Stimulated activated naive CD4-positive, alpha-beta T cell treated with Interleukin-2 at 50 U/mL for 16 hours (primary cell): Measurements from ENCODE around the gene YIPF6.
"Not testable (repeated sequence)": the region's sequence is repeated elsewhere in the genome, so short reads cannot be mapped to it uniquely, and the experiment has no call there.

Source experiments
- DNase-seq: peaks from one replicate; lab custom pipeline; 2025; lab: John Stamatoyannopoulos, UW

Gene YIPF6

GRCh38 chrX:68506649-68507048 is 7.8 kb downstream of the YIPF6 start:
- DNase-seq = no peak

DNA sequence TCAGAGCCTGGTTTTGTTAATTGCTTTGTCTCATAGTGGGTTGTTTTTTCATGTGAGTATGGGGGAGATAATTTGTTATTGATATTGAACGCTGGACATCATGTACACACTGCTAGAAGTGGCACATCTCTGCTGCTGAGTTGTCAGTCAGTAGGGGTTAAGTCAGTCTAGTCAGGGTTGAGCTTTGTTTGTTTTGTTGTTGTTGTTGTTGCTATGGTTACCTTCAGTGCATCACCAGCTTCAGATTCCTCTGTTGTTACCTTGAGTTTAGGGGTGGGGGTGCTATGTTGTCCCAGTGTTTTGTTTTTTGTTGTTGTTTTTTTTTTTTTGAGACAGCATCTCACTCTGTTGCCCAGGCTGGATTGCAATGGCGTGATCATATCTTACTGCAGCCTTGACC is 9.9 kb downstream of the YIPF6 start:
- DNase-seq = no peak

DNA sequence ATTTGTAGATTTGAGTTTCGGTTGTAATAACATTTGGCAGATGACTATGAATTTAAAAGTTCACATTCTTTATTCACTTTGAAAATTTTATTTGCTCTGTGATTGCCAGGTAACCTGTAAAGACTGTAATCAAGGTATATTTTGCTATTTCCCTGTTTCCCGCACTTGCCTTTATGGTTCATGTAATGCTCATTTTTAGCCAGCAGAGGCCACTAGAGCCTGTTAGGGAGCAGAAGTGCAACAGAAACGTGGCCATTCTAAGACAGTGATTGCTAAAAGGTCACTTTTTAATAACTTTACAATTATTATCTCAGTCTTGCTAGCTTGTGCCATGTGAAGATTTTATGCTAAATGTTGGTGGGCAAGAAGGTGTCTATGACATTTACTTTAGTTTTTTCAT is 12.4 kb downstream of the YIPF6 start:
- peak; percentile 3 for DNase-seq

GRCh38 chrX:68524680-68525079 is 25.8 kb downstream of the YIPF6 start:
- DNase-seq = not testable (repeated sequence)

- DNase-seq = no peak
These were observed 34.1 kb downstream of the YIPF6 start for GRCh38 chrX:68532831-68533533.

GRCh38 chrX:68533656-68534055 is 34.8 kb downstream of the YIPF6 start:
- DNase-seq = no peak

DNA sequence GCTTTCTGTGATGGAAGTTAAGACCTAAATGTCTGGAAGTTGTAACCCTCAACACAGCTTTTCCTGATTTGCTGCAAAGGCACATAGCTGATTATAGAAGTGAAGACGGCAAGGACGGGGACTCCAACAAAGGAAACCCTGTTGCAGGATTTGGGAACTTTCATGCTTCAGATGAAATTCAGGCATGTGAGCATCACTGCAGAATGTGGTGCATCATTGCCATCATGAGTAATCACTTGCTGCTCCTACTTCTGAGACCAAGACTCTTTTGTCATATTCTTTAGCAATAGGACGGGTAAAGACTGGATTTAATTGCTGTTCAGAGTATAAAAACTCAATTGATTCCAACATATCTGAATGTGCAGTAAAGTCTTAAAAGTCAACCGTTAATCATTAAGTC is 35.8 kb downstream of the YIPF6 start:
- no peak for DNase-seq

DNA sequence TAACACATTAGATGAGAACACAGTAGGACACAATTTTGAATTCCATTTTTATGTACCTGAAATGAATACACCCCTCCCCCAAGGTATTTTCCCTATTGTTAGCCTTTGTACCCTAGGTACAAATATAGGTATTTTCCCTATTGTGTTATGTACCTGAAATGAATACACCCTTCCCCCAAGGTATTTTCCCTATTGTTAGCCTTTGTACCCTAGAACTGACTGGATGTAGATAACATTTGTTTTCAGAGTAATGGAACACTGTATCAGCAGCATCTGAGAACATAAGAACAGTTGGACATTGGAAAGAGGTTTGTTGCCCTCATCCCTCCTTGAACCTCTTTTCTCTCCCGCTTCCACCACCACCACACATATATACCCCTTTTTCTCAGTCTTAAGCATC is 37.6 kb downstream of the YIPF6 start:
- DNase-seq = no peak

DNA sequence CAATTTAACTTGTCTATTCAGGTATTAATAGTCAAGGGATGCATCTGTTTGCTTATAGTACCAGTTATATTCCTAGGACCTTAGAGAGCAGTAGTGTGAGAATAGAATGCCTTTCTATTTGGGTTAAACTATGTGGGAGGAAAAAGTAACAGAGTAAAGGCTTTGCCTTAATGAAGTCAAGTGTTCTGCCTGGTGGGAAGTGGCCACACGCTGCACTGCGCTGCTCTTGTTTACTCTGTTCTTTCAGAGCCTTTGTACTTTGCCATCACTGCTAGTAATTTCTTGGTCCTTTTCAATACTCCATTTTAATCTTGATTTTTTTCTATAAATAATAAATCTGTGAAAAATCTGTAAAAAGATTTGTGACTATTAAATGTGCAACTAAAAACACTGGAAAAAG is 38.0 kb downstream of the YIPF6 start:
- no peak for DNase-seq

GRCh38 chrX:68550193-68550592 is 51.3 kb downstream of the YIPF6 start:
- DNase-seq = no peak

DNA sequence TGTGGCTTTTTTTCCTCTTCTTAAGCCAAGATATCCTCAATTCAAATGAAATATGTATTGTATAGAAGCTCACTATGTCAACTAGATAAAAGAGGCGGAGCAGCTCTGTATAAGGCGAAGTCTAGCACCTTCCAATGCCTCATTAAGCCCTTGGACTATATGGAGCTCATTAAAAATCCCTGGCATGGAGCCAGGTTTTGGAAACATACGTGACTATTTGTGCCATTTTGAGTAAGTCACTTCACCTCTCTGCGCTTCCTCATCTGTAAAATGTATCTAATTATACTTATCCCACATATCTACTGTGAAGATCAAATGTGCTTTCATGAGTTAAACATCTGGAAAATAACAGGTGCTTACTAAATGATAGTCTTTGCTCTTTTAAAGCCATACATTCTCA is 57.2 kb downstream of the YIPF6 start:
- no peak for DNase-seq

DNA sequence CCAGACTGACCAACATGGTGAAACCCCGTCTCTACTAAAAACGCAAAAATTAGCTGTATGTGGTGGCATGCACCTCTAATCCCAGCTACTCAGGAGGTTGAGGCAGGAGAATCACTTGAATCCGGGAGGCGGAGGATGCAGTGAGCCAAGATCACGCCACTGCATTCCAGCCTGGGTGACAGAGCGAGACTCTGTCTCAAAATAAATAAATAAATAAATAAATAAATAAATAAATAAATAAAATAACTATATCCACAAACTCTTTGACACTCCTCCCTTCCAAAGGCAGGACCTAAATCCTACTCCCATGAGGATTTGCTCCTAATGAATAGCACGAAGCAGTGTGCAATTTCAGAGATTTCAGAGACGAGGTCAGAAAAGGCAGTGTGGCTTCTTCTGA is 58.3 kb downstream of the YIPF6 start:
- not testable (repeated sequence) for DNase-seq

GRCh38 chrX:68559905-68560304 is 61.1 kb downstream of the YIPF6 start:
- not testable (repeated sequence) for DNase-seq

DNA sequence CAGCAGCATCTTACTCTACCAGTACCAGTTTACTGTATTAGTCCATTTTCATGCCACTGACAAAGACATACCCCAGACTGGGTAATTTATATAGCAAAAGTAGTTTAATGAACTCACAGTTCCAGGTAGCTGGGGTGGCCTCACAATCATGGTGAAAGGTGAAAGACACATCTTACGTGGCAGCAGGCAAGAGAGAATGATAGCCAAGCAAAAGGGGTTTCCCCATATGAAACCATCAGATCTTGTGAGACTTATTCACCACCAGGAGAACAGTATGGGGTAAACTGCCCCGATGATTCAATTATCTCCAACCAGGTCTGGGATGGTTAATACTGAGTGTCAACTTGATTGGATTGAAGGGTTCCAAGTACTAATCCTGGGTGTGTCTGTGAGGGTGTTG is 69.3 kb downstream of the YIPF6 start:
- no peak for DNase-seq

- no peak for DNase-seq
These were observed 71.7 kb downstream of the YIPF6 start for GRCh38 chrX:68570598-68570997.

DNA sequence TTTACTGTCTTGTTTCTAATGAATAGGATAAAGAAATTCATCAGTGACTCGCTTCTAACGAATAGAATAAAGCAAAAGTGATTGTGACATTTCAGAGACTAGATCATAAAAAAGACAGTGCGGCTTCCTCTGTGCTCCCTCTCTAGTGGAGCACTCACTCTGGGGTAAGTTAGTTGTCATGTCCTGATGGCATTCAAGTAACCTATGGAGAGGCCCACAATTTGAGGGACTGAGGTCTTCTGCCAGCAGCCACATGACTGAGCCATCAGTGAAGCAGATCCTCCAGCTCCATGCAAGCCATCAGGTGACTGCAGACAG is 72.4 kb downstream of the YIPF6 start:
- no peak for DNase-seq

GRCh38 chrX:68571610-68572311 is 72.9 kb downstream of the YIPF6 start:
- no peak for DNase-seq

DNA sequence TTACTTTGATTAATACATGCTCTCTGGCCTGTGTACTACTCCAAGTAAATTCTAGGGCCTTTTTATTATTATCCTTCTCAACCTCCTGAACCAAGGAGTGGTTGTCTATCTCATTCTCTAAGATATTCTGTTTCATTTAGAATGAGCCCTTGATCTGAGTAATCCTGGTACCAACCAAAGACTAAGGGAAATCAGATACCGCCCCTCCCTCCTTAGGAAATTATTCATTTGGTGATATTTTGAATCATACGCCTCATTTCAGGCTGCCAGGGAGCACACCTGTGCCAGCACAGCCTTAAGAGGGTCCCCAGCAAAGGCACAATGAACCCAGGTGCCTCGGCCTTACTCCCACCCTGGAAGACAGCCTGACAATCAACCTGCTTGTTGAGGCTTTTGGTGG is 75.4 kb downstream of the YIPF6 start:
- no peak for DNase-seq

- no peak for DNase-seq
These were observed 81.0 kb downstream of the YIPF6 start for GRCh38 chrX:68579810-68580209.

DNA sequence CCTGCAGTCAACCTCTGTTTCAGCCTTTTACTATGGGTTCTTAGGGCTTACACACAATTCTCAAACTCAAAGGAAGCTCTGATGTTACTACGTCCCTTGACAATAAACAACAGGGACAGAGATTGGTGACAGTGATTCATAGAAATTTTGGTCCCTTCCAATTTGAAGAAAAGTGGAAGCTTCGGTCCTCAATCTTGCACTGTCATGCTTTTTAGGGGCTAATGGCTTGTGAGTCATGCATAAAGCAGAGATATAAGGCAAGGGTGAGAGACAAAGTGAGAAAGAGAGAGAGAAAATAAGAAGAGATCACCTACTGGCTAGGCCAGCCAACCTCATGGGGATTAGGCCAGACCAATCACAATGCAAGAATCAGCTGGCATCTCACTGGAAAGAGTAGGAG is 85.4 kb downstream of the YIPF6 start:
- no peak for DNase-seq
